Measurements from ENCODE around the gene ADD1.

The ADD1 gene

DNA sequence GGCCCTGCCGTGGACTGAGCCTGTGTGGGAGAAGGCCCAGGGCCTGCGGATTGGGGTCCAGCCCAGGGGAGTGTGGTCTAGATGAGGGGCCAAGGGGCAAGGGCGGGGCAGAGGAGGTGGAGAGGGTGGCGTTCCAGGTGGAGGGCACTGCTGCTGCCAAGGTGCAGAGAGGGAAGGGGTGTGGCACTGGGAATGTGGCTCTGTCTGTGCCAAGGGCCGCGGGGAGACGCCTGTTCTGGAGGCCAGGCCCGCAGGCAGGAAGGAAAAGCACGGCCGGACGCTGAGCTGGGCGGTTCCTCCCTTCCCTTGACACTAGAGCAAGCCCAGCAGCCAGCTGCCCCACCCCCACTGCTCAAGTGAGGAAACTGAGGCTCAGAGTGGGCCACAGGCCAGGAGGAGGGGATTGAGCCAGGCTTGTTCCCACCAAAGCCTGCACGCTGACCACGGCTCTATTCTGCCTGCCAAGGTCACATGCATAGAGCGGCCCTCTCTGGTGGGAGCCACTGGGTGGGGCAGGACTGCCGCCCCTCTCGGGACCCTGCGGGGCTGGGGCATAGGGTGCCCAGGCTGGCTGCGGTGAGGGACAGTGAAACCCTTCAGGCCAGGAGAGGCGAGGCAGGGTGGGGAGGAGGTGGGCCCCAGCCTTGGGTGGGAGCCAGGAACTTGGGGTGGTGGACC is 37.8 kb upstream of the ADD1 start:
- DNase-seq: no peak

- no peak for DNase-seq
These were observed 37.0 kb upstream of the ADD1 start for GRCh38 chr4:2806390-2807355.

GRCh38 chr4:2807571-2807970 is 36.1 kb upstream of the ADD1 start:
- DNase-seq: no peak

GRCh38 chr4:2808001-2808400 is 35.6 kb upstream of the ADD1 start:
- no peak for DNase-seq

- DNase-seq: no peak
These were observed 33.9 kb upstream of the ADD1 start for GRCh38 chr4:2809610-2810180.

GRCh38 chr4:2810388-2810787 is 33.3 kb upstream of the ADD1 start:
- no peak for DNase-seq

DNA sequence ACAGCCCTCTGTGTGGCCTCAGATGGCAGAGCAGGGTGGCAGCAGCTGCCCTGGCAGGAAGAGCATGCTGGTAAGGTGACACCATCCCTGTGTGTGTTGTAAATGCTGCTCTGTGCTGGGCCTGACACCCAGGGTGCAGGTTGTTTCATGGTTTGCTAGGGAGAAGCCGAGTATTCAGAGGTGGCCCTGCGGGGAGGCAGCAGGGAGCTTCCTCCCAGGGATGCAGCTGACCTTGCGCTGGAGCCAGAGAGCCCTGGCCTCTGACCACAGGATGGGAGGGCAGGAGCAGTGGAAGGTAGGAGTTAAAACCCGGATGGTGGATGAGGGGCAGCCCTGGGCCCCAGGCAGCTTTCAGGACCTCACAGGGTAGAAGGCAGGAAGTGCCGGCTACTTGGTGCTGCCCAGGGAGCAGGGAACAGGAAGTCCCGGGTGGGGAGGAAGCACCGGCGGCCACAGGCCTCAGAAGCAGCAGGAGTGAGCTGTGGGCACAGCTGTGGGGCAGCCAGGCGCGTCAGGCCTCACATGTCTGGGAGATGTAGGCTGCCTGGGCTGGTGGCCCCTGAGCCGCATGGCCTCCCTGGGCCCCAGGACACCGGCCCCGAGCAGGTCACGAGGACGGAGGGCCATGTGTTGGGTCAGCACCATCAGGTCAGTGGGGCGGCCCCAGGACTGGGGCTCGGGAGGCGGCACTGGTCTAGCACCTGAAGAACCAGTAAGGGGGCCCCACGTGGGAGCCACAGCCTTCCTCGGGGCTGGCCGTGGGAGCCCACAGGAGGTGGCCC is 31.6 kb upstream of the ADD1 start:
- DNase-seq: peak; percentile 81

DNA sequence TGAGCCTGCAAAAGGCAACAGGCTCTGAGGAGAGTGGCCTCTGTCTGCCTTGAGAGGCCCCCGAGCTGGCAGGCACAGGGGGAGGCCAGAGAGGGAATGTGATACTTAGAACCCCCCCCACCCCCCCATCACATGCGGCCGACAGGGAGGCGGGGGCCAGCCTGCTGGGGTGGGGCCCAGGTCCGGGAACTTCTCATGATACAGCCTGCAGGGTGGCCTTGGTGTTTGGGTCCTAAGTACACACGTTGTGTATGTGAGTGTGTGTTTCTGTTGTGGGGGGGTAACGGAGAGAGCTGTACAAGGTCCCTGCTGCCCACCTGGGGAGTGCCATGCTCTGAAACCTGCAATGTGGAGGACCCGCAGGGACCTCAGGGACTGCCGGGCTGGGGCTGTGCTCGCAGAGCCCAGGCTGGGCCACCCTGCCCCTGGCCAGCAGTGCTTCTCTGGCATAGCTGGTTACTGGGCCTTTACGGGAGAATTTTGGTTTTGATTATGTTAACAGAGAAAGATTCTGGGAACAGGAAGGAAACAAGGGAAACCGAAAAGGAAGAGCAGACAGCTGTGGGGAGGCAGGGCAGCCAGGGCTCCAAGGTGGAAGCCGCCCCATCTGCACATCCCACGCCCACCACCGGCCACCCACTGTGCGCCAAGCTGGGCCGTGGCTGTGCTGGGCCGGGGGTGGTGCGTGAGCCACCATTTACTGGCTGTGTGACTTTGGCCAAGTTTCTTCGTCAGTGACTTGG is 30.9 kb upstream of the ADD1 start:
- DNase-seq: no peak

GRCh38 chr4:2813446-2814405 is 29.9 kb upstream of the ADD1 start:
- DNase-seq: no peak

- DNase-seq: no peak
These were observed 28.9 kb upstream of the ADD1 start for GRCh38 chr4:2814627-2815270.

GRCh38 chr4:2816401-2816954 is 27.2 kb upstream of the ADD1 start:
- no peak for DNase-seq

DNA sequence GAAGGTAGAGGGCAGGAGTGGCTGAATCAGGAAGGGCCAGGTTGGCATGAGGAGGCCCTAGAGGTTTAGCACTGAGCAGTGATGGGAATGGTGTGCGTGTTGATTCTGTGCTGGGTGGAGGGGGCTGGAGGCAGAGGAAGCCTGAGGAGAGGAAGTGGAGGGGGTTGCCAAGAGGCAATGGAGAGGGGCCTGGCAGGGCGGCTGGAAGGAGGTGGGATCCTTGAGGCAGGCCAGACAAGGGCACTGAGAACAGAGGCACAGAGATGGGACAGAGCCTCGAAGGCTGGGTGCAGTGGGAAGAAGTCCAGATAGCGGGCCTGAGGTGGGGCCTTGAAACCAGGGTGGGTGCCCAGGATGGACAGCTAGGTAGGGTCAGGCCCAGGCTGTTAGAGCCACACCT is 26.5 kb upstream of the ADD1 start:
- DNase-seq: no peak

DNA sequence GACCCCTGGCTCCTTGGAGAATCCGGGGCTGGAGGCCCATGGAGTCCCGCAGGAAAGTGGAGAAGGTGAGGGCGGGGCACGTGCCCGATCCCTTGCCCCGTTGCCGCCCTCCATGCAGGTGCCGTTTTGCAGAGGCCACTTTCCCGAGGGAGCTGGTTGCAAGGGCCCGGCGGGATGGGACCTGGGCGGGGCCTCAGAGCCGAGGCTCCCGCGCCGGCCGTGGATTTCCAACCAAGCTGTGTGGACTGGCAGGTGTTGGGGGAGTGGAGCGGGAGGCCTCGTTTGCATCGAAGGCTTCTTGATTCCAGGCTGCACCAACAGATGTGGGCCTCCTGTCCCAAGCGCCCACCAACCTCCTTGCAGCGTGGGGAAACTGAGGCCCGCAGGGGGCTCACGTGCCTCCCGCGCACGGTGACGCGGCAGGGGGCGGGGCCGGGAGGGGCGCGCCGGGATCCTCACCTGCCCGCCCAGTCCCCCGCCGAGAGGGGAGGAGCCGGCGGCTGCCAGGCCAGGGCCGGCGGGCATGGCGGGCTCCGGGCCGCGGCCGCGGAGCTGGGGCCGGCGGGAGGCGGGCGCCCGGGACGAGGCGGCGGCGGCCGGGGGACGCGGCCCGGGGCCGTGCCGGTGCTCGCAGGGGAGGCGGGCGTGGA is 25.8 kb upstream of the ADD1 start:
- no peak for DNase-seq

DNA sequence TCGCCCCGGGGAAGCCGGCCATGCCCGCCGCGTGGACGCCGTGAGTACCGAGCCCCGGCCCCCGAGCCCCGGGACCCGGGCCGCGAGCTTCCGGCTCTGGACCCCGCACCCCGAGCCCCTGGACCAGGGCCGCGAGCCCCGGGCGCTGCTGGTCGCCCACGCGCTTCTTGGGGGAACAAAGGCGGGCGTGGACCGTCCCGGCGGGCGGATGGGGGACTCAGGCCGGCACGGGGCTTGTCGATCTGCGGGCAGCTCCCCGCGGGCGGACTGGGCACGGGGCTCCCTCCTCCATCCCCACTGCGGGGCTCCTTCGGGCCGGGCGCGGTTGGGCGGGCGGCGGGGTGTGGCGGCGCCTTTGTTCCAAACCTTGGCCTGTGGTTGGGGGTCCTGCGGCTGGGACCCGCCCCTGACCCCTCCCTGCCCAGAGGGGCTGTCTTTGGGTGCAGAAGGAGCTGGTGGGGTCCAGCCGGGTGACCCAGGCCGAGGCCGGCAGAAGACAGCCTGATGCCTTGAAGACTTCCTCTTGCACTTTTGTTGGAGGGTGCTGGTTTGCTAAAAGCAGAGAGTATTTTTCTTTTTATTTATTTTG is 25.2 kb upstream of the ADD1 start:
- no peak for DNase-seq

GRCh38 chr4:2819244-2820215 is 24.1 kb upstream of the ADD1 start:
- no peak for DNase-seq

DNA sequence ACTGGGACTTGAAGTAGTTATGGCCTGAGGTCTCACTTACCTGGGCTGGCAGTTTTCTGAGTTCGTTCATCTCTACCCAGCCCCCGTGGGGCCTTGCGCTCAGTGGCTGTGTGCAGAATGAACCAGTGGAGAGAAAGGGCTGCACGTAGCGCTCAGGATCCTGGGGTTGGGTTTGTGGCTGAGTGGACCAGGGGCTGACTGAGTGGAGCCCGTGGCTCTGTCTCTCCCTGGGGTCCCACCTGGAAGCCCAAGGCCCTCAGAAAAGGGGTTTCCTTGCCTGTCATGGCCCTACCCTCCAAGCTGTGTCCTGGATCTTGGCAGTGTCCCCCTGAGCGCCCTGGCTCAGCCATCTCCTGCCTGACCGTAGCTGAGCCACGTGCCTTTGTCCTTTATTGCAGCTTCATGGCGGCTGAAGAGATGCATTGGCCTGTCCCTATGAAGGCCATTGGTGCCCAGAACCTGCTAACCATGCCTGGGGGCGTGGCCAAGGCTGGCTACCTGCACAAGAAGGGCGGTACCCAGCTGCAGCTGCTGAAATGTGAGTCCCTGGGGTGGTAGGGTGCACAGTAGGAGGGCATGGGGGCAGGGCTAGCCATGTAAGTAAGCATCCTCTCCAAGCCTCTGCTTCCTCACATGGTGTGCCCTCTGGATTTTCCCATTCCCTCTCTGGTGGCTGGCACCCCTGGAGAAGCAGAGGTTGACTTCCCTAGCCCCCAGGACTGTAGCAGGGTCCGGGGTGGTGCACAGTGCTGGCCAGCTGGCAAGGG is 23.2 kb upstream of the ADD1 start:
- no peak for DNase-seq
